Testis (tissue), 2 donors: Measurements from ENCODE around the gene ADAMTS14.

Source experiments
- CTCF ChIP-seq, 3 experiments: fragments of 450-650 bp in 2 of 3; fragments of 200-600 bp in 1 of 3; sonication (generic) in 1 of 3; IDR thresholded peaks; one replicate each; pipeline ENCODE4 v1.5.1; 2016 to 2019; ENCODE audit warnings: antibody characterized with exemption in 3 of 3, mild to moderate bottlenecking in 2 of 3, moderate library complexity in 1 of 3
- POLR2A ChIP-seq: fragments of 450-650 bp; IDR thresholded peaks from one replicate; pipeline ENCODE4 v1.6.1; 2017; ENCODE audit warnings: antibody characterized with exemption, mild to moderate bottlenecking, moderate library complexity

DNA sequence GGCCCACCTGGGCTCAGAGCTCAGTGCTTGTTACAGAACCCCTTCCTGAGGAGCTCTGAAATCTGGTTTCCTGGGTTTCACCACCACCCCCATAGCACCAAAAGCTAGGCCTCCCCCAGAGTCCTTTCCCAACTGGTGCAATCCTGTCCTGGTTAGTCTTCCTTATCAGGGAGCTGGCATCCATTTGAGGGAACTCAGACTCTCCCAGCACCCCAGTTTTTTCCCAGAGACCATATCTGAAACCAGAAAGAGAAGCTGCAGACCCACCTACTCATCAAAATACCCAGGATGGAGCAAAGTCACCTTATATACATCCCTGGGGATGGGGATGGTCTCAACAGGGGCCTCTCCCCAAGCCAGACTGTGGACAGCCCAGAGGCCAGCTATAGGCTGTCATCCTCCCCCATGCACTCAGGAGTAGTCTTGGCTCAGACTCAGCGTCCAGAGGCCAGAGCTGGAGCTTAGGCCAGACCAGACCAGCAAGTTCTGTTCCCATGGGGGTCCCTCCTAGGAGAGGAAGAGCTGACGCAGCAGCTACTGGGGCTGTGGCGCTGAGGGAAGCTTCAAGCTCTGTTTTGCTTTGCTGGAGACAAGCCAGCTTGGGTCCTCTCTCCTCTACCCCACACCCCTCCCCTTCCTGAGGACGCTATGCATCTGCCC, 109.9 kb downstream of the ADAMTS14 start:
- no peak for TF ChIP-seq CTCF (IDR thresholded peaks at IDR 0.05)
- TF ChIP-seq POLR2A: no peak
